SK-N-SH (cell line): ENCODE data around the gene KDM4C.

Source experiments
- EP300 ChIP-seq, 2 experiments: IDR thresholded peaks; 2 replicates each; pipeline versions ENCODE4 v1.4.0 to v1.6.1; 2012; ENCODE audit warnings: borderline replicate concordance in 1 of 2, low read depth in 1 of 2, low read length in 1 of 2
- EZH2phosphoT487 ChIP-seq: fragments of 200-600 bp; sonication (generic); IDR thresholded peaks from 2 replicates; pipeline ENCODE4 v1.6.1; 2017; ENCODE audit warnings: low read depth, mixed run types, mild to moderate bottlenecking, antibody characterized with exemption, moderate library complexity, borderline replicate concordance
- FOXM1 ChIP-seq: IDR thresholded peaks from 2 replicates; pipeline ENCODE4 v1.4.0; 2012; ENCODE audit warnings: low read depth, mild to moderate bottlenecking
- POLR2AphosphoS5 ChIP-seq: IDR thresholded peaks from 2 replicates; pipeline ENCODE4 v1.6.1; 2012; ENCODE audit warnings: low read depth, low read length
- RFX5 ChIP-seq: IDR thresholded peaks from 2 replicates; pipeline ENCODE4 v1.6.1; 2012; ENCODE audit warnings: mild to moderate bottlenecking, improper control_type of control experiment, low read length
- YY1 ChIP-seq: IDR thresholded peaks from 2 replicates; pipeline ENCODE4 v1.4.0; 2012; ENCODE audit warnings: low read depth, mild to moderate bottlenecking
- TF ChIP-seq, protein P1 (sequence below): fragments of 200-600 bp; sonication (generic); IDR thresholded peaks from 2 replicates; pipeline ENCODE4 v1.6.1; 2017; ENCODE audit warnings: antibody characterized with exemption, mild to moderate bottlenecking, moderate library complexity
- TF ChIP-seq, protein P2 (sequence below): IDR thresholded peaks from 2 replicates; pipeline ENCODE4; 2012

DNA sequence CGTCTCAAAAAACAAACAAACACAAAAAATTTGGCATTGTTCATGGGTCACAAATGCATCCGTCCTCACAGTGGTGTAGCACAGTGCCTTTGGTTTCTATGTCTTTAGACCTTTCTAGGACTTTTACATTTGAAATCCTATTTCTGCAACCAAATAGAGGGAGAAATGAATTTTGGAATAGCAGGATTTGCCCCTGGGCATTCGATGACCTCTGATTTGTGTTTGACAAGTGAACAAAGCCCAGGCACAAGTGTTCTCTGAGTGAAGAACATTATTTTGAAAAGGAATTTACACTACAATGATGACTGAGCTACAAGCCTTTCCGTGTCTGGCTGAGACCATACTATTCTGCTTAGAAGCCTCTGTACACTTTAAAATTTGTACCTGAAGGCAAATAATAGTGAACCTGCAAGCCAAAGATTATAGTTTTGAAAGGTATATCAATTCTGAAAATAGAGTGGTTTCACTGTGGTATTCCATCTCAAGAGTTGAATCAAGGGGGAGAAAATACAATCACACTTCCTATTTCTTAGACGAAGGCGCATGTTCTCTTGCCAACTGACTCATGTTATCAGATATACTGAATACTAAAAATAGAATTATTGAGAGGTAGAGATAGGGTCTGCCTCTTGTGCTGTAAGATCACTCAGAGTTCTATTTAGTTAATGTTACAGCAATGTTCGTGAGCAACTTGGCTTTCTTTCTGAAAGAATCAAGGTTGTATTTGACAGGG is 297.6 kb downstream of the KDM4C start:
- TF ChIP-seq YY1 (no peak), EZH2phosphoT487 (no peak), RFX5 (no peak), EP300 (IDR thresholded peaks at IDR 0.05; ENCODE audit: borderline replicate concordance in 1 of 2, low read depth in 1 of 2, low read length in 1 of 2) (no peak), POLR2AphosphoS5 (no peak), FOXM1 (no peak)
- TF ChIP-seq, protein P1, sequence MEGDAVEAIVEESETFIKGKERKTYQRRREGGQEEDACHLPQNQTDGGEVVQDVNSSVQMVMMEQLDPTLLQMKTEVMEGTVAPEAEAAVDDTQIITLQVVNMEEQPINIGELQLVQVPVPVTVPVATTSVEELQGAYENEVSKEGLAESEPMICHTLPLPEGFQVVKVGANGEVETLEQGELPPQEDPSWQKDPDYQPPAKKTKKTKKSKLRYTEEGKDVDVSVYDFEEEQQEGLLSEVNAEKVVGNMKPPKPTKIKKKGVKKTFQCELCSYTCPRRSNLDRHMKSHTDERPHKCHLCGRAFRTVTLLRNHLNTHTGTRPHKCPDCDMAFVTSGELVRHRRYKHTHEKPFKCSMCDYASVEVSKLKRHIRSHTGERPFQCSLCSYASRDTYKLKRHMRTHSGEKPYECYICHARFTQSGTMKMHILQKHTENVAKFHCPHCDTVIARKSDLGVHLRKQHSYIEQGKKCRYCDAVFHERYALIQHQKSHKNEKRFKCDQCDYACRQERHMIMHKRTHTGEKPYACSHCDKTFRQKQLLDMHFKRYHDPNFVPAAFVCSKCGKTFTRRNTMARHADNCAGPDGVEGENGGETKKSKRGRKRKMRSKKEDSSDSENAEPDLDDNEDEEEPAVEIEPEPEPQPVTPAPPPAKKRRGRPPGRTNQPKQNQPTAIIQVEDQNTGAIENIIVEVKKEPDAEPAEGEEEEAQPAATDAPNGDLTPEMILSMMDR: no peak
- TF ChIP-seq, protein P2, sequence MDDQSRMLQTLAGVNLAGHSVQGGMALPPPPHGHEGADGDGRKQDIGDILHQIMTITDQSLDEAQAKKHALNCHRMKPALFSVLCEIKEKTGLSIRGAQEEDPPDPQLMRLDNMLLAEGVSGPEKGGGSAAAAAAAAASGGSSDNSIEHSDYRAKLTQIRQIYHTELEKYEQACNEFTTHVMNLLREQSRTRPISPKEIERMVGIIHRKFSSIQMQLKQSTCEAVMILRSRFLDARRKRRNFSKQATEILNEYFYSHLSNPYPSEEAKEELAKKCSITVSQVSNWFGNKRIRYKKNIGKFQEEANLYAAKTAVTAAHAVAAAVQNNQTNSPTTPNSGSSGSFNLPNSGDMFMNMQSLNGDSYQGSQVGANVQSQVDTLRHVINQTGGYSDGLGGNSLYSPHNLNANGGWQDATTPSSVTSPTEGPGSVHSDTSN: no peak
